ENCODE results near the gene KRTAP10-10.
"Not testable (repeated sequence)": the region's sequence is repeated elsewhere in the genome, so short reads cannot be mapped to it uniquely, and the experiment has no call there.

Gene KRTAP10-10

GRCh38 chr21:44627181-44627822, 9.9 kb upstream of the KRTAP10-10 start:
- DNase-seq, result not testable (repeated sequence)

GRCh38 chr21:44627831-44628233, 9.3 kb upstream of the KRTAP10-10 start:
- DNase-seq, result not testable (repeated sequence)

GRCh38 chr21:44628707-44629391, 8.3 kb upstream of the KRTAP10-10 start:
- DNase-seq, result no peak

- DNase-seq, result no peak
Measured at GRCh38 chr21:44630440-44630839, 6.7 kb upstream of the KRTAP10-10 start.

GRCh38 chr21:44632067-44632466, 5.1 kb upstream of the KRTAP10-10 start:
- DNase-seq, result no peak

GRCh38 chr21:44636209-44637017, 743 bp upstream of the KRTAP10-10 start:
- DNase-seq, result no peak

- not testable (repeated sequence) for DNase-seq
Measured at GRCh38 chr21:44637851-44638348, 744 bp downstream of the KRTAP10-10 start.

GRCh38 chr21:44638506-44639330, 1.6 kb downstream of the KRTAP10-10 start:
- DNase-seq, result not testable (repeated sequence)

GRCh38 chr21:44639331-44639655, 2.1 kb downstream of the KRTAP10-10 start:
- no peak for DNase-seq

GRCh38 chr21:44640761-44641160, 3.6 kb downstream of the KRTAP10-10 start:
- DNase-seq, result no peak

- DNase-seq, result no peak
Measured at GRCh38 chr21:44643741-44644310, 6.7 kb downstream of the KRTAP10-10 start.

GRCh38 chr21:44644878-44645277, 7.7 kb downstream of the KRTAP10-10 start:
- no peak for DNase-seq

- not testable (repeated sequence) for DNase-seq
Measured at GRCh38 chr21:44646366-44647221, 9.4 kb downstream of the KRTAP10-10 start, which contains the start of gene KRTAP10-11. TSS of gene KRTAP10-11 (plus strand) at chr21:44646414. CDS start at chr21:44646459, 45 bp downstream.

GRCh38 chr21:44647222-44647552, 10.0 kb downstream of the KRTAP10-10 start:
- no peak for DNase-seq

- no peak for DNase-seq
Measured at GRCh38 chr21:44648557-44649311, 11.6 kb downstream of the KRTAP10-10 start.

- DNase-seq, result no peak
Measured at GRCh38 chr21:44649521-44650100, 12.5 kb downstream of the KRTAP10-10 start.

- DNase-seq, result no peak
Measured at GRCh38 chr21:44650265-44650972, 13.3 kb downstream of the KRTAP10-10 start.

GRCh38 chr21:44650973-44651675, 14.0 kb downstream of the KRTAP10-10 start:
- DNase-seq, result no peak

- DNase-seq, result no peak
Measured at GRCh38 chr21:44653123-44653522, 16.0 kb downstream of the KRTAP10-10 start.
